ENCODE measurements around the gene COL5A2. TPM values are rescaled to one million over a fixed set of nuclear protein-coding genes. Genes with fewer than 3 reads are reported as not detected.

COL5A2 gene
- total RNA-seq, 1 donor from 2014 or later = 459 TPM

GRCh38 chr2:189047171-189047888 is 132.2 kb downstream of the COL5A2 start:
- Mint-ChIP-seq H3K9me3 (no peaks in the 10 kb centered on the region), H3K27ac (peak overlapping the region; percentile 77), H3K4me3 (no peak overlapping the region), H3K36me3 (peaks cover 36% of the 10 kb centered on the region), H3K4me1 (peaks cover 32% of the 10 kb centered on the region), H3K27me3 (ENCODE audit: low read depth) (no peaks in the 10 kb centered on the region)
- no peak for TF ChIP-seq CTCF (IDR thresholded peaks at IDR 0.05; ENCODE audit: unreplicated experiment)
- DNase-seq (ENCODE audit: low spot score in 2 of 2, unreplicated experiment in 2 of 2) = no peak

GRCh38 chr2:189046320-189046719 is 133.2 kb downstream of the COL5A2 start:
- H3K4me1 Mint-ChIP-seq = peaks cover 30% of the 10 kb centered on the region
- no peak overlapping the region for H3K4me3 Mint-ChIP-seq
- peak overlapping the region; percentile 3 for H3K27ac Mint-ChIP-seq
- H3K27me3 Mint-ChIP-seq (ENCODE audit: low read depth) = no peaks in the 10 kb centered on the region
- no peaks in the 10 kb centered on the region for H3K9me3 Mint-ChIP-seq
- no peak for TF ChIP-seq CTCF (IDR thresholded peaks at IDR 0.05; ENCODE audit: unreplicated experiment)
- peaks cover 42% of the 10 kb centered on the region for H3K36me3 Mint-ChIP-seq
- DNase-seq (ENCODE audit: low spot score in 2 of 2, unreplicated experiment in 2 of 2) = no peak

- Mint-ChIP-seq H3K36me3 (peaks cover 41% of the 10 kb centered on the region), H3K4me3 (no peak overlapping the region), H3K9me3 (no peaks in the 10 kb centered on the region), H3K27ac (no peak overlapping the region), H3K4me1 (peaks cover 27% of the 10 kb centered on the region), H3K27me3 (ENCODE audit: low read depth) (no peaks in the 10 kb centered on the region)
- no peak for DNase-seq (ENCODE audit: low spot score in 2 of 2, unreplicated experiment in 2 of 2)
- no peak for TF ChIP-seq CTCF (IDR thresholded peaks at IDR 0.05; ENCODE audit: unreplicated experiment)
Observed at GRCh38 chr2:189045836-189046235, 133.7 kb downstream of the COL5A2 start.

DNA sequence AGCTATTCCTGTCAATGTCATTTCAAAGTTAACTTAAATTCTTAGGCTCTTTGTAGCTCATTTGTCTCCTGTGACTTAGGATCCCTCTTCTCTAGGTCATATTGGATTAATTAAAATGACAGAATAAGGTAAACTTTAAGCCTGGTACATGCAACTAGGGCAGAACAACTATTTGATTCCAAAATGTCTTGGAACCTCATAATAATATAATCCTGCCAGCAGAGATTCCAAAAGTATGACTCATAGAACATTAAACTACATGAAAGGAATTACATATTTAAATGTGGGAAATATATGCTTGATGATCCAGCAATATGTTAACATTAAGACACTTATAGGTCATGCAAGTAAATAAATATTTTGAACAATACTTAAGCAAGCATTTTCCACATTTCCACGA is 142.0 kb downstream of the COL5A2 start:
- no peak for TF ChIP-seq CTCF (IDR thresholded peaks at IDR 0.05; ENCODE audit: unreplicated experiment)
- Mint-ChIP-seq H3K4me3 (no peak overlapping the region), H3K9me3 (no peaks in the 10 kb centered on the region), H3K27me3 (ENCODE audit: low read depth) (no peaks in the 10 kb centered on the region), H3K4me1 (peaks cover 2% of the 10 kb centered on the region), H3K36me3 (peaks cover 54% of the 10 kb centered on the region), H3K27ac (peak overlapping the region; percentile 74)
- no peak for DNase-seq (ENCODE audit: low spot score in 2 of 2, unreplicated experiment in 2 of 2)

- DNase-seq (ENCODE audit: low spot score in 2 of 2, unreplicated experiment in 2 of 2) = no peak
- Mint-ChIP-seq H3K36me3 (no peaks in the 10 kb centered on the region), H3K4me1 (peaks cover 20% of the 10 kb centered on the region), H3K9me3 (no peaks in the 10 kb centered on the region), H3K27ac (peak overlapping the region; percentile 31), H3K27me3 (ENCODE audit: low read depth) (no peaks in the 10 kb centered on the region), H3K4me3 (no peak overlapping the region)
- TF ChIP-seq CTCF (IDR thresholded peaks at IDR 0.05; ENCODE audit: unreplicated experiment) = peak; percentile 36
Observed at GRCh38 chr2:189024901-189025618, 154.5 kb downstream of the COL5A2 start.

Data from mesothelial cell of epicardium (in vitro differentiated cells).